Measurements from ENCODE around the gene SORBS1. TPM values are rescaled to one million over a fixed set of nuclear protein-coding genes. Genes with fewer than 3 reads are reported as not detected.

Gene SORBS1
- total and polyA plus RNA-seq, 9 of the 15 experiments (the other 6 are each of a cell fraction or from before 2014, with no cell fraction given) = 2.0 to 13.3 (median 6.5) TPM

DNA sequence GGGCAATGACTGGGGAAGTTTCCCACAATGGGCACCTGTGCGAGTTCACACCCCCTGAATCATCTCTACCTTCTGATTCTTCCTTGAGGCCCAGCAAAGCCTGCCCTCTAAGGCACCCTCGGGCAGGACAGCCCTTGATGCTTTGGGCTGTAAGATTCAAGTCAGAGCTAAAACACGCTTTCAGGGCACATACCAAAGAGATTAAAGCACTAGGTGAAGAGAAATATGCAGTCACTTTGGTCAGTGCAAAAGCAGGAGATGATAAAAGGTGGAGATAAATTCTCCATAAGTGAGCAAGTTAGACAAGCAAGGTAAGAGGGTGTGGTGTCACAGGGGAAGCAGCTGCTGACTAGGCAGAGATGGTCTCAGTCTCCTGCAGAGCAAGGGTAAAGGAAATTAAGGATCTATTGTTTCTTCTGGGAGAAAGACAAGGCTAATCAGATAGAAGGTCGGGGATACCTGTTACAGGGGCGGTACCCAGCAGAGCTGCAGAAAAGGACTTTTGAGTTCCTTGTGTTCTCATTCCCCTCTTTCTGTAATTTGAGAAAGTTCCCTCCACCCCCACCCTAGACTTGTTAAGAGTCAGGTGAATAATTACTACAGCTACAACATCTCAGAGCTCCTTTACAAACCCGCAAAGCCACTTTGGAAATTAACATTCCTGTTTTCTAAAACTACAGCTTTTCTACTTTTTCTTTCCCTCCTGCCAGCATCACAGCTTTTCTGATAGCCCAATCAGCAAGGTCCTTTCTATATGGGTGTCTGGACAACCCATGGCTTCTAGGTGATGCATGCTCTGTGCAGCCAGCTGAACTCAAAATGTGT lies 296.7 kb downstream of the SORBS1 start (continued):
- TF ChIP-seq, protein P1, sequence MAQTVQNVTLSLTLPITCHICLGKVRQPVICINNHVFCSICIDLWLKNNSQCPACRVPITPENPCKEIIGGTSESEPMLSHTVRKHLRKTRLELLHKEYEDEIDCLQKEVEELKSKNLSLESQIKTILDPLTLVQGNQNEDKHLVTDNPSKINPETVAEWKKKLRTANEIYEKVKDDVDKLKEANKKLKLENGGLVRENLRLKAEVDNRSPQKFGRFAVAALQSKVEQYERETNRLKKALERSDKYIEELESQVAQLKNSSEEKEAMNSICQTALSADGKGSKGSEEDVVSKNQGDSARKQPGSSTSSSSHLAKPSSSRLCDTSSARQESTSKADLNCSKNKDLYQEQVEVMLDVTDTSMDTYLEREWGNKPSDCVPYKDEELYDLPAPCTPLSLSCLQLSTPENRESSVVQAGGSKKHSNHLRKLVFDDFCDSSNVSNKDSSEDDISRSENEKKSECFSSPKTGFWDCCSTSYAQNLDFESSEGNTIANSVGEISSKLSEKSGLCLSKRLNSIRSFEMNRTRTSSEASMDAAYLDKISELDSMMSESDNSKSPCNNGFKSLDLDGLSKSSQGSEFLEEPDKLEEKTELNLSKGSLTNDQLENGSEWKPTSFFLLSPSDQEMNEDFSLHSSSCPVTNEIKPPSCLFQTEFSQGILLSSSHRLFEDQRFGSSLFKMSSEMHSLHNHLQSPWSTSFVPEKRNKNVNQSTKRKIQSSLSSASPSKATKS (CRISPR knock-in tag; IDR thresholded peaks at IDR 0.05) = no peak

DNA sequence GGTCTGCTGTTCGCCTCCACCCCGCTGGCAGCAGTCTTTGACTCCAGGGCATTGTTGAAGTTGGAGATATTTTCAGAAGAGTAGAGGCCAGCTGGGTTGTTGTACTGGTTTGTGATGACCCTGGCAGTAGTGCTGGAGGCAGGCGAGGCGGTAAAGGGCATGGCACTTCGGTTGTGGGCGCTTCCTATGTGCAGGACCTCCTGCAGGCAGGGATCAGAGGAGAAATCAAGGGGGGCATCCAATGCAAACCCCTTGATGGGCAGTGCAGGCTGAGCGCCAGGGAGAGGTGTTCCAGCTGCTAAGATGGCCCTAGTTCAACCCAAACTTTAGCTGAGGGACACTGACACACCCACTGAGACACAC lies 297.3 kb downstream of the SORBS1 start:
- ChIA-PET POLR2A (interaction anchor here (1.1 kb wide), 1 partner anchor 27 kb away, joined by 3 read pairs; the partner anchor contains the start of gene PDLIM1), CTCF (ENCODE audit: low intra/inter-chr PET ratio) (no interaction called here)
- Histone ChIP-seq H3K36me3 (ENCODE audit: control insufficient read depth, insufficient read depth, low read length) (peaks cover 79% of the 10 kb centered on the region; the same call in 2 of the 3 replicates), H3K9me3 (replicated peaks; ENCODE audit: control insufficient read depth, insufficient read depth, low read depth, low read length) (no peaks in the 10 kb centered on the region), H4K20me1 (replicated peaks; ENCODE audit: control insufficient read depth, insufficient read depth, low read length) (no peaks in the 10 kb centered on the region), H2AFZ (ENCODE audit: low read depth, low read length) (no peak overlapping the region), H3K4me3 (no peak overlapping the region), H3K27me3 (ENCODE audit: control insufficient read depth in 2 of 2, insufficient read depth in 2 of 2, low read length in 2 of 2) (no peaks in the 10 kb centered on the region), H3K9ac (ENCODE audit: insufficient read depth in 1 of 2, low read depth in 2 of 2, low read length in 2 of 2) (no peak overlapping the region), H3K27ac (ENCODE audit: extremely low read depth, low read depth, low read length) (no peak overlapping the region; the same call in 2 of the 3 replicates), H3K4me1 (replicated peaks in 1 of 2; ENCODE audit: control insufficient read depth in 2 of 2, insufficient read depth in 2 of 2, low read length in 2 of 2) (peaks cover 5 to 23% of the 10 kb centered on the region in 2 experiments; a peak in 4 of 5 replicates), H3K4me2 (ENCODE audit: insufficient read depth, low read length) (no peak overlapping the region), H3K79me2 (ENCODE audit: control insufficient read depth, insufficient read depth, low read length) (0 out of 3 replicates have a peak, but pooled peaks cover 7% of the 10 kb centered on the region), H3K9me1 (ENCODE audit: control insufficient read depth, insufficient read depth, low read length) (no peaks in the 10 kb centered on the region)
- no TSS peak for BruUV-seq (replicated peaks)
- WGBS (ENCODE audit: insufficient coverage, low coverage, missing lambda C conversion rate) = 94% methylated on average over 2 of the region's 7 CpGs
- FAIRE-seq (no peak), ATAC-seq (no peak), DNase-seq (ENCODE audit: extremely low read depth in 1 of 4, low spot score in 3 of 4) (no peak)
- in situ Hi-C loops (cut with MboI) = no loop called here
- intact Hi-C loops (cut with micrococcal nuclease) = no loop called here
- TF ChIP-seq, protein P2, sequence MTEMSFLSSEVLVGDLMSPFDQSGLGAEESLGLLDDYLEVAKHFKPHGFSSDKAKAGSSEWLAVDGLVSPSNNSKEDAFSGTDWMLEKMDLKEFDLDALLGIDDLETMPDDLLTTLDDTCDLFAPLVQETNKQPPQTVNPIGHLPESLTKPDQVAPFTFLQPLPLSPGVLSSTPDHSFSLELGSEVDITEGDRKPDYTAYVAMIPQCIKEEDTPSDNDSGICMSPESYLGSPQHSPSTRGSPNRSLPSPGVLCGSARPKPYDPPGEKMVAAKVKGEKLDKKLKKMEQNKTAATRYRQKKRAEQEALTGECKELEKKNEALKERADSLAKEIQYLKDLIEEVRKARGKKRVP (CRISPR knock-in tag; IDR thresholded peaks at IDR 0.05) = no peak
- TF ChIP-seq, protein P3, sequence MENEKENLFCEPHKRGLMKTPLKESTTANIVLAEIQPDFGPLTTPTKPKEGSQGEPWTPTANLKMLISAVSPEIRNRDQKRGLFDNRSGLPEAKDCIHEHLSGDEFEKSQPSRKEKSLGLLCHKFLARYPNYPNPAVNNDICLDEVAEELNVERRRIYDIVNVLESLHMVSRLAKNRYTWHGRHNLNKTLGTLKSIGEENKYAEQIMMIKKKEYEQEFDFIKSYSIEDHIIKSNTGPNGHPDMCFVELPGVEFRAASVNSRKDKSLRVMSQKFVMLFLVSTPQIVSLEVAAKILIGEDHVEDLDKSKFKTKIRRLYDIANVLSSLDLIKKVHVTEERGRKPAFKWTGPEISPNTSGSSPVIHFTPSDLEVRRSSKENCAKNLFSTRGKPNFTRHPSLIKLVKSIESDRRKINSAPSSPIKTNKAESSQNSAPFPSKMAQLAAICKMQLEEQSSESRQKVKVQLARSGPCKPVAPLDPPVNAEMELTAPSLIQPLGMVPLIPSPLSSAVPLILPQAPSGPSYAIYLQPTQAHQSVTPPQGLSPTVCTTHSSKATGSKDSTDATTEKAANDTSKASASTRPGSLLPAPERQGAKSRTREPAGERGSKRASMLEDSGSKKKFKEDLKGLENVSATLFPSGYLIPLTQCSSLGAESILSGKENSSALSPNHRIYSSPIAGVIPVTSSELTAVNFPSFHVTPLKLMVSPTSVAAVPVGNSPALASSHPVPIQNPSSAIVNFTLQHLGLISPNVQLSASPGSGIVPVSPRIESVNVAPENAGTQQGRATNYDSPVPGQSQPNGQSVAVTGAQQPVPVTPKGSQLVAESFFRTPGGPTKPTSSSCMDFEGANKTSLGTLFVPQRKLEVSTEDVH (IDR thresholded peaks at IDR 0.05; ENCODE audit: low read depth, partially characterized antibody) = no peak
- TF ChIP-seq BMI1 (IDR thresholded peaks at IDR 0.05; ENCODE audit: low read length) (no peak), GATAD2A (IDR thresholded peaks at IDR 0.05) (no peak)
- TF ChIP-seq, protein P4, sequence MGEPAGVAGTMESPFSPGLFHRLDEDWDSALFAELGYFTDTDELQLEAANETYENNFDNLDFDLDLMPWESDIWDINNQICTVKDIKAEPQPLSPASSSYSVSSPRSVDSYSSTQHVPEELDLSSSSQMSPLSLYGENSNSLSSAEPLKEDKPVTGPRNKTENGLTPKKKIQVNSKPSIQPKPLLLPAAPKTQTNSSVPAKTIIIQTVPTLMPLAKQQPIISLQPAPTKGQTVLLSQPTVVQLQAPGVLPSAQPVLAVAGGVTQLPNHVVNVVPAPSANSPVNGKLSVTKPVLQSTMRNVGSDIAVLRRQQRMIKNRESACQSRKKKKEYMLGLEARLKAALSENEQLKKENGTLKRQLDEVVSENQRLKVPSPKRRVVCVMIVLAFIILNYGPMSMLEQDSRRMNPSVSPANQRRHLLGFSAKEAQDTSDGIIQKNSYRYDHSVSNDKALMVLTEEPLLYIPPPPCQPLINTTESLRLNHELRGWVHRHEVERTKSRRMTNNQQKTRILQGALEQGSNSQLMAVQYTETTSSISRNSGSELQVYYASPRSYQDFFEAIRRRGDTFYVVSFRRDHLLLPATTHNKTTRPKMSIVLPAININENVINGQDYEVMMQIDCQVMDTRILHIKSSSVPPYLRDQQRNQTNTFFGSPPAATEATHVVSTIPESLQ (CRISPR knock-in tag; IDR thresholded peaks at IDR 0.05) = no peak
- TF ChIP-seq, protein P5, sequence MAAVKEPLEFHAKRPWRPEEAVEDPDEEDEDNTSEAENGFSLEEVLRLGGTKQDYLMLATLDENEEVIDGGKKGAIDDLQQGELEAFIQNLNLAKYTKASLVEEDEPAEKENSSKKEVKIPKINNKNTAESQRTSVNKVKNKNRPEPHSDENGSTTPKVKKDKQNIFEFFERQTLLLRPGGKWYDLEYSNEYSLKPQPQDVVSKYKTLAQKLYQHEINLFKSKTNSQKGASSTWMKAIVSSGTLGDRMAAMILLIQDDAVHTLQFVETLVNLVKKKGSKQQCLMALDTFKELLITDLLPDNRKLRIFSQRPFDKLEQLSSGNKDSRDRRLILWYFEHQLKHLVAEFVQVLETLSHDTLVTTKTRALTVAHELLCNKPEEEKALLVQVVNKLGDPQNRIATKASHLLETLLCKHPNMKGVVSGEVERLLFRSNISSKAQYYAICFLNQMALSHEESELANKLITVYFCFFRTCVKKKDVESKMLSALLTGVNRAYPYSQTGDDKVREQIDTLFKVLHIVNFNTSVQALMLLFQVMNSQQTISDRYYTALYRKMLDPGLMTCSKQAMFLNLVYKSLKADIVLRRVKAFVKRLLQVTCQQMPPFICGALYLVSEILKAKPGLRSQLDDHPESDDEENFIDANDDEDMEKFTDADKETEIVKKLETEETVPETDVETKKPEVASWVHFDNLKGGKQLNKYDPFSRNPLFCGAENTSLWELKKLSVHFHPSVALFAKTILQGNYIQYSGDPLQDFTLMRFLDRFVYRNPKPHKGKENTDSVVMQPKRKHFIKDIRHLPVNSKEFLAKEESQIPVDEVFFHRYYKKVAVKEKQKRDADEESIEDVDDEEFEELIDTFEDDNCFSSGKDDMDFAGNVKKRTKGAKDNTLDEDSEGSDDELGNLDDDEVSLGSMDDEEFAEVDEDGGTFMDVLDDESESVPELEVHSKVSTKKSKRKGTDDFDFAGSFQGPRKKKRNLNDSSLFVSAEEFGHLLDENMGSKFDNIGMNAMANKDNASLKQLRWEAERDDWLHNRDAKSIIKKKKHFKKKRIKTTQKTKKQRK (IDR thresholded peaks at IDR 0.05; ENCODE audit: borderline replicate concordance, low read depth, low read length) = no peak
